GM21786 (cell line): ENCODE results near the gene NFRKB.

Experiments used
- ATAC-seq: cut with Tn5 transposase; IDR thresholded peaks from one replicate; pipeline ENCODE4 v1.9.1; 2021; ENCODE audit not compliant: unreplicated experiment

The NFRKB gene

DNA sequence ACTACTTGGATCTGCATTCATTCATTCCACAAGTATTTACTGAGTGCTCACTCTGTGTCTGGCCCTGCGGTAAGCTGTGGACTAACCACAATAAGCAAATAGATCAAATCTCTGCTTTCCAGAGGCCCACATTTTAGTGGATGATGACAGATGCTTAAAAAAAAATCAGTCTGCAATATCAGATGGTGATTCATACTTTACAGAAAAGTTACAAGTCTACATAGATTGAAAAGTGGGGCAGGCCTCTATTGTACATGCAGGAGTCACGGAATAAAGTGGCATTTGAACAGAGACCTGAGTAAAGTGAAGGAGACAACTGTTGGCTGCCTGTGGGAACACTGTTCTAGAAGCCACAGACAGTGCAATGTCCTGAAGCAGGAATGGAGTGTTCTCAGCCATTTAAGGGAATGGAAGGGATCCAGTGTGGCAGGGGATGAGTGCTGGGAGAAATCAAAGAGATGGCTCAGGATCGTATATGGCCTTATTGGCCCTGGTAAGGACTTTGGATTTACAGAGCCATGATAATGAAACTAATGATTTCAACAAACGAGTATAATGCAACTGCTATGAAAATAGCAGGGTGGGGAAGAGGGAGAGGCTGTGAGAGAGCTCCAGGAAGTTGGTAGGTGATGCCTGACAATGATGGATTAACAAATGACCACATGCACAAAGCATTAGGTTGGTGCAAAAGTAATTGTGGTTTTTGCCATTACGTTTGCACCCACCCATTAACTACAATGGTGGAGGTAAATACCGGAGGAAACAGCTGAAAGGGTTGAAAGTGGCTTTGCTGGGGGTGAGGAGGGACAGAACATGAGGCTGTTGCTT lies 48.7 kb downstream of the NFRKB start:
- no peak for ATAC-seq
